HCT116 (cell line): ENCODE data around the gene GGACT. TPM values are rescaled to one million over a fixed set of nuclear protein-coding genes. Genes with fewer than 3 reads are reported as not detected.

Experiments used
- ATAC-seq: fragments of 200-7000 bp; cut with Tn5 transposase; 2 replicates; pipeline ENCODE4 v1.9.1; 2020; ENCODE audit warnings: mild to moderate bottlenecking, moderate library complexity
- BruUV-seq: library from RNA; stranded (reverse); fragments of 400-500 nt; replicated peaks from 2 replicates; lab custom pipeline; 2021; lab: Mats Ljungman, UMichigan
- CTCF ChIA-PET: fragments of 300-600 bp; sonication (Branson Sonifier 250); formaldehyde crosslinking; loops from one replicate; lab custom pipeline; 2021; ENCODE audit warnings: antibody characterized with exemption; lab: Charles Lee
- POLR2A ChIA-PET: fragments of 300-600, 350-600 bp; sonication (Branson Sonifier 250); formaldehyde crosslinking; loops from one replicate; lab custom pipeline; 2021; ENCODE audit warnings: antibody characterized with exemption; lab: Charles Lee
- RAD21 ChIA-PET, 2 experiments: fragments of 300-600 bp; sonication (Branson Sonifier 250); formaldehyde crosslinking; loops; one replicate each; lab custom pipeline; 2023; ENCODE audit warnings: low total read pairs in 2 of 2; ENCODE audit not compliant: uncharacterized antibody in 2 of 2, unreplicated experiment in 2 of 2, low non-redundant PET in 1 of 2; lab: Charles Lee
- DNase-seq: peaks from one replicate; pipeline ENCODE4 v3.0.0-alpha.2; 2010; ENCODE audit warnings: low read depth, low spot score
- H2AFZ ChIP-seq: fragments of 200-600 bp; shearing (Covaris generic), sonication (generic); 2 replicates; pipeline ENCODE4 v1.6.1; 2017; ENCODE audit warnings: low read depth, mixed run types, mixed read lengths, antibody characterized with exemption, low read length; ENCODE audit not compliant: poor library complexity, severe bottlenecking
- H3K27ac ChIP-seq: 2 replicates; pipeline ENCODE4 v1.5.1; 2012; ENCODE audit warnings: low read depth, low read length
- H3K27me3 ChIP-seq: fragments of 200-600 bp; sonication (generic); 2 replicates; pipeline ENCODE4 v1.6.1; 2016; ENCODE audit warnings: mixed run types, low read length, mixed read lengths; ENCODE audit not compliant: insufficient read depth
- H3K36me3 ChIP-seq, 2 experiments: fragments of 200-500 bp in 1 of 2; fragments of 200-600 bp in 1 of 2; sonication (Bioruptor generic) in 1 of 2; sonication (generic) in 1 of 2; 2 replicates each; pipeline versions ENCODE4 v1.5.1 to v1.6.1; 2014 to 2016; ENCODE audit warnings: low read length in 2 of 2, inconsistent platforms in 1 of 2, mixed read lengths in 1 of 2, mixed run types in 1 of 2; ENCODE audit not compliant: insufficient read depth in 2 of 2, control insufficient read depth in 1 of 2
- H3K4me1 ChIP-seq, 2 experiments: fragments of 200-600 bp in 1 of 2; sonication (generic) in 1 of 2; 2 replicates each; pipeline versions ENCODE4 v1.5.1 to v1.6.1; 2012 to 2017; ENCODE audit warnings: low read length in 2 of 2, inconsistent platforms in 1 of 2, mild to moderate bottlenecking in 1 of 2, mixed read lengths in 1 of 2, mixed run types in 1 of 2, moderate library complexity in 1 of 2; ENCODE audit not compliant: insufficient read depth in 2 of 2, control insufficient read depth in 1 of 2
- H3K4me2 ChIP-seq: fragments of 200-600 bp; sonication (generic); 2 replicates; pipeline ENCODE4 v1.6.1; 2017; ENCODE audit warnings: mixed run types, low read length, mixed read lengths
- H3K4me3 ChIP-seq, 2 experiments: fragments of 200-600 bp in 1 of 2; sonication (generic) in 1 of 2; replicated peaks in 1 of 2; 2 replicates each; pipeline ENCODE4 v1.5.1; 2011 to 2016; ENCODE audit warnings: low read length in 2 of 2, control low read depth in 1 of 2, low read depth in 1 of 2, mild to moderate bottlenecking in 1 of 2, mixed read lengths in 1 of 2, mixed run types in 1 of 2
- H3K79me2 ChIP-seq: fragments of 200-600 bp; sonication (generic); 2 replicates; pipeline ENCODE4 v1.6.1; 2017; ENCODE audit warnings: mild to moderate bottlenecking, mixed run types, low read length, moderate library complexity, mixed read lengths; ENCODE audit not compliant: insufficient read depth
- H3K9ac ChIP-seq: fragments of 200-600 bp; sonication (generic); 2 replicates; pipeline ENCODE4 v1.6.1; 2016; ENCODE audit warnings: low read length, mixed read lengths
- H3K9me2 ChIP-seq: fragments of 200-600 bp; sonication (generic), shearing (Covaris generic); 2 replicates; pipeline ENCODE4 v1.6.1; 2017; ENCODE audit warnings: mixed run types, mild to moderate bottlenecking, moderate library complexity; ENCODE audit not compliant: insufficient read depth
- H3K9me3 ChIP-seq, 2 experiments: fragments of 200-500 bp in 1 of 2; fragments of 200-600 bp in 1 of 2; sonication (Bioruptor generic) in 1 of 2; sonication (generic) in 1 of 2; 2 replicates each; pipeline ENCODE4 v1.6.1; 2014 to 2017; ENCODE audit warnings: low read length in 2 of 2, mixed read lengths in 2 of 2, inconsistent platforms in 1 of 2, low read depth in 1 of 2, mild to moderate bottlenecking in 1 of 2, mixed run types in 1 of 2, moderate library complexity in 1 of 2; ENCODE audit not compliant: control insufficient read depth in 1 of 2, insufficient read depth in 1 of 2
- H4K20me1 ChIP-seq: fragments of 200-600 bp; sonication (generic), shearing (Covaris generic); 2 replicates; pipeline ENCODE4 v1.6.1; 2017; ENCODE audit warnings: mixed run types, mild to moderate bottlenecking, moderate library complexity; ENCODE audit not compliant: insufficient read depth
- CBX3 ChIP-seq: IDR thresholded peaks from 2 replicates; pipeline ENCODE4 v1.6.1; 2012; ENCODE audit warnings: low read depth
- CTCF ChIP-seq, 3 experiments: fragments of 200-600 bp in 1 of 3; sonication (generic) in 1 of 3; IDR thresholded peaks in 2 of 3; conservative IDR thresholded peaks in 1 of 3; 2 replicates each; pipeline ENCODE4 v1.5.1; 2012 to 2017; ENCODE audit warnings: low read depth in 2 of 3, low read length in 2 of 3, antibody characterized with exemption in 1 of 3, borderline replicate concordance in 1 of 3, control low read depth in 1 of 3, mild to moderate bottlenecking in 1 of 3, mixed read lengths in 1 of 3, mixed run types in 1 of 3, moderate library complexity in 1 of 3; ENCODE audit not compliant: insufficient read depth in 1 of 3
- ELF1 ChIP-seq: IDR thresholded peaks from 2 replicates; pipeline ENCODE4 v1.6.1; 2012; ENCODE audit warnings: low read depth, borderline replicate concordance
- EZH2 ChIP-seq: fragments of 200-600 bp; sonication (generic); IDR thresholded peaks from 2 replicates; pipeline ENCODE4 v1.6.1; 2017; ENCODE audit warnings: antibody characterized with exemption, mixed run types
- EZH2phosphoT487 ChIP-seq: fragments of 200-600 bp; IDR thresholded peaks from 2 replicates; pipeline ENCODE4 v1.6.1; 2018; ENCODE audit warnings: antibody characterized with exemption, borderline replicate concordance
- FOSL1 ChIP-seq: IDR thresholded peaks from 2 replicates; pipeline ENCODE4 v1.6.1; 2012; ENCODE audit warnings: low read depth
- JUND ChIP-seq: IDR thresholded peaks from 2 replicates; pipeline ENCODE4 v1.6.1; 2012
- POLR2AphosphoS5 ChIP-seq: IDR thresholded peaks from 2 replicates; pipeline ENCODE4 v1.6.1; 2011; ENCODE audit warnings: mild to moderate bottlenecking, low read depth, low read length, moderate library complexity
- RAD21 ChIP-seq: IDR thresholded peaks from 2 replicates; pipeline ENCODE4 v1.6.1; 2012; ENCODE audit warnings: low read depth, mild to moderate bottlenecking
- SIN3A ChIP-seq: IDR thresholded peaks from 2 replicates; pipeline ENCODE4 v1.6.1; 2012; ENCODE audit warnings: low read depth
- SP1 ChIP-seq: IDR thresholded peaks from 2 replicates; pipeline ENCODE4 v1.6.1; 2012; ENCODE audit warnings: low read depth
- SRF ChIP-seq: IDR thresholded peaks from 2 replicates; pipeline ENCODE4 v1.6.1; 2012; ENCODE audit warnings: low read depth
- YY1 ChIP-seq: IDR thresholded peaks from 2 replicates; pipeline ENCODE4 v1.6.1; 2011; ENCODE audit warnings: low read length, low read depth, moderate library complexity, mild to moderate bottlenecking; ENCODE audit not compliant: insufficient replicate concordance; ENCODE audit errors: extremely low read depth
- ZNF274 ChIP-seq: fragments of 200-500 bp; sonication (Bioruptor generic); IDR thresholded peaks from 2 replicates; pipeline ENCODE4 v1.6.1; 2014; ENCODE audit warnings: mild to moderate bottlenecking, low read depth, low read length, inconsistent platforms
- intact Hi-C: fragments of 100-400 bp; cut with micrococcal nuclease; formaldehyde crosslinking; loops from 2 replicates; pipeline ENCODE4 v1.10.0; 2022
- total RNA-seq: library from RNA; stranded (reverse); gene quantifications from one replicate; pipeline ENCODE4 v1.2.1, GENCODE V29; 2021; ENCODE audit not compliant: unreplicated experiment
- TF ChIP-seq, protein P1 (sequence below): IDR thresholded peaks from 2 replicates; pipeline ENCODE4 v1.6.1; 2012; ENCODE audit warnings: low read depth
- TF ChIP-seq, protein P2 (sequence below): IDR thresholded peaks from 2 replicates; pipeline ENCODE4 v1.6.1; 2012

GGACT gene
- total RNA-seq, 1 experiment from 2014 or later, result 5.0 TPM

DNA sequence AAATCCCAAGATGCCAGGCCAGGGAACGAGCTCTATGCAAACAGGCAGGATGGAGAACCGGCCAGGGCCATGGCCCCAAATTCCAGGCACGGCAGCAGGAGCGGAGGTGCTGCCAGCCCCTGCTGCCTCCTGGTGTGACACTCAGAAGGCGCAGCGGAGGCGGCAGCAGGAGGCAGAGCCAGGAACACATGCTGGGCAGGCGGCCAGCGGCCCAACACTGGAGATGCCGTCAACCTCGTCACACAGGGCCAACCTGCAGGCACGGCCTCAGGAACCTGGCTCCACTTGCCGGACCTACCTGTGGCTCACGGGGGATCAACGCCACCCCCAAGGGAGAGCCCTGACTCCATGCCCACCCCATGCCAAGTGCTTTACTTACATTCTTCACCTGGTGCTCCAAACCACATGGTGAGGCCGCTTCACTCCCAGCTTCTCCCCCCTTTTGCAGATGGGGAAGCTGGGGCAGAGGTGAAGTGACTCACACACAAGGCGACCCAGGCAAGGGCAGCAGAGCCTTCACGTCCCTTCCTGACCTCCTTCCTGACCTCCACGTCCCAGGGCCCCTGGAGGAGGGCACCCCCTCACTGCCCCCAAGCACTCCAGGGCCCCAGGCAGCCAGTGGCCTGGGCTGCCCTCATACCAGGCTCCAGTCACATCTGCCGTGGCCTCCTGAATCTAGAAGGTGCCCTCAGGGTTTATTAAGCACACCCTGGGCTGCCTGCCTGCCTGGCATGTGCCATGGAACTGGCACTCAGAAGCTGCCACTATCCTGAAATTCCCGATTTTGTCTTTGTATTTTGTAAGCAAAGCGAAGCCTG, 43.5 kb downstream of the GGACT start:
- no TSS peak for BruUV-seq
- Histone ChIP-seq H3K36me3 (no peaks in the 10 kb centered on the region), H4K20me1 (no peaks in the 10 kb centered on the region), H3K4me2 (no peak overlapping the region), H3K4me1 (no peaks in the 10 kb centered on the region), H3K9me3 (no peaks in the 10 kb centered on the region), H3K9me2 (no peaks in the 10 kb centered on the region), H3K4me3 (no peak overlapping the region), H3K9ac (no peak overlapping the region), H3K27me3 (no peaks in the 10 kb centered on the region), H2AFZ (no peak overlapping the region), H3K79me2 (no peaks in the 10 kb centered on the region), H3K27ac (no peak overlapping the region)
- no peak for DNase-seq
- ChIA-PET POLR2A (no interaction called here), RAD21 (no interaction called here), CTCF (no interaction called here)
- intact Hi-C loops, result no loop called here
- ATAC-seq, result 0 out of 2 replicates have a peak, but pooled peaks have one; percentile 11
- TF ChIP-seq YY1 (no peak), ELF1 (no peak), FOSL1 (no peak), EZH2 (no peak), POLR2AphosphoS5 (no peak), SP1 (no peak), JUND (no peak), SRF (no peak), EZH2phosphoT487 (no peak), CTCF (IDR thresholded peaks at IDR 0.05 in 2 of 3, conservative IDR thresholded peaks at IDR 0.05 in 1 of 3; ENCODE audit: borderline replicate concordance in 1 of 3, insufficient read depth in 1 of 3, low read depth in 2 of 3, low read length in 2 of 3) (no peak), RAD21 (no peak), SIN3A (no peak), ZNF274 (no peak), CBX3 (no peak)
- TF ChIP-seq, protein P1, sequence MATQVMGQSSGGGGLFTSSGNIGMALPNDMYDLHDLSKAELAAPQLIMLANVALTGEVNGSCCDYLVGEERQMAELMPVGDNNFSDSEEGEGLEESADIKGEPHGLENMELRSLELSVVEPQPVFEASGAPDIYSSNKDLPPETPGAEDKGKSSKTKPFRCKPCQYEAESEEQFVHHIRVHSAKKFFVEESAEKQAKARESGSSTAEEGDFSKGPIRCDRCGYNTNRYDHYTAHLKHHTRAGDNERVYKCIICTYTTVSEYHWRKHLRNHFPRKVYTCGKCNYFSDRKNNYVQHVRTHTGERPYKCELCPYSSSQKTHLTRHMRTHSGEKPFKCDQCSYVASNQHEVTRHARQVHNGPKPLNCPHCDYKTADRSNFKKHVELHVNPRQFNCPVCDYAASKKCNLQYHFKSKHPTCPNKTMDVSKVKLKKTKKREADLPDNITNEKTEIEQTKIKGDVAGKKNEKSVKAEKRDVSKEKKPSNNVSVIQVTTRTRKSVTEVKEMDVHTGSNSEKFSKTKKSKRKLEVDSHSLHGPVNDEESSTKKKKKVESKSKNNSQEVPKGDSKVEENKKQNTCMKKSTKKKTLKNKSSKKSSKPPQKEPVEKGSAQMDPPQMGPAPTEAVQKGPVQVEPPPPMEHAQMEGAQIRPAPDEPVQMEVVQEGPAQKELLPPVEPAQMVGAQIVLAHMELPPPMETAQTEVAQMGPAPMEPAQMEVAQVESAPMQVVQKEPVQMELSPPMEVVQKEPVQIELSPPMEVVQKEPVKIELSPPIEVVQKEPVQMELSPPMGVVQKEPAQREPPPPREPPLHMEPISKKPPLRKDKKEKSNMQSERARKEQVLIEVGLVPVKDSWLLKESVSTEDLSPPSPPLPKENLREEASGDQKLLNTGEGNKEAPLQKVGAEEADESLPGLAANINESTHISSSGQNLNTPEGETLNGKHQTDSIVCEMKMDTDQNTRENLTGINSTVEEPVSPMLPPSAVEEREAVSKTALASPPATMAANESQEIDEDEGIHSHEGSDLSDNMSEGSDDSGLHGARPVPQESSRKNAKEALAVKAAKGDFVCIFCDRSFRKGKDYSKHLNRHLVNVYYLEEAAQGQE, result no peak
- TF ChIP-seq, protein P2, sequence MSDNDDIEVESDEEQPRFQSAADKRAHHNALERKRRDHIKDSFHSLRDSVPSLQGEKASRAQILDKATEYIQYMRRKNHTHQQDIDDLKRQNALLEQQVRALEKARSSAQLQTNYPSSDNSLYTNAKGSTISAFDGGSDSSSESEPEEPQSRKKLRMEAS, result no peak
